CD4-positive, alpha-beta T cell treated with Interferon gamma for 1 hour (primary cell): ENCODE results near the gene RPL27A.

ENCODE experiments used
- DNase-seq: peaks from one replicate; pipeline ENCODE4 v3.0.0-alpha.2; 2020

The RPL27A gene

GRCh38 chr11:8702598-8702915 lies 20.0 kb downstream of the RPL27A start:
- no peak for DNase-seq

- DNase-seq, result no peak
Measured at GRCh38 chr11:8704136-8704535, 21.5 kb downstream of the RPL27A start.

DNA sequence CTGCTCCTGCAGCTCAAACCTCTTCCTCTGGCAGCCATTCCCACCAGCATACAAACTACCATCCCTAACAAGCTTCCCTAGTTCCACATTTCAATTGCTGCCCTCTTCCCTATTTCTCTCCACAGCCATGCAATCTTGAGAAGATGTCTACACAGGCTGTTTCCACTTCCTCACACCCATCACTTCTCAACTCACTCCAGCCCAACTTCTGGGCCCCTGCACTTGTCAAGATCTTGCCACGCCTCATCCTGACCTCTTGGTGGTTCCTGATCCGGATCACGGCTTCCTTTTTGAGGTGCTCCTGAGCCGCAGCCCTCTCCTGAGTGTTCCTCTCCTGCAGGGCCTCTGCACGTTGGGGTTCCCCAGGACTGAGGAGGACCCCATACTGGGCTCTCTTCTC lies 22.6 kb downstream of the RPL27A start:
- no peak for DNase-seq

- DNase-seq, result no peak
Measured at GRCh38 chr11:8706673-8707432, 24.3 kb downstream of the RPL27A start.

- no peak for DNase-seq
Measured at GRCh38 chr11:8707541-8708191, 25.1 kb downstream of the RPL27A start.

DNA sequence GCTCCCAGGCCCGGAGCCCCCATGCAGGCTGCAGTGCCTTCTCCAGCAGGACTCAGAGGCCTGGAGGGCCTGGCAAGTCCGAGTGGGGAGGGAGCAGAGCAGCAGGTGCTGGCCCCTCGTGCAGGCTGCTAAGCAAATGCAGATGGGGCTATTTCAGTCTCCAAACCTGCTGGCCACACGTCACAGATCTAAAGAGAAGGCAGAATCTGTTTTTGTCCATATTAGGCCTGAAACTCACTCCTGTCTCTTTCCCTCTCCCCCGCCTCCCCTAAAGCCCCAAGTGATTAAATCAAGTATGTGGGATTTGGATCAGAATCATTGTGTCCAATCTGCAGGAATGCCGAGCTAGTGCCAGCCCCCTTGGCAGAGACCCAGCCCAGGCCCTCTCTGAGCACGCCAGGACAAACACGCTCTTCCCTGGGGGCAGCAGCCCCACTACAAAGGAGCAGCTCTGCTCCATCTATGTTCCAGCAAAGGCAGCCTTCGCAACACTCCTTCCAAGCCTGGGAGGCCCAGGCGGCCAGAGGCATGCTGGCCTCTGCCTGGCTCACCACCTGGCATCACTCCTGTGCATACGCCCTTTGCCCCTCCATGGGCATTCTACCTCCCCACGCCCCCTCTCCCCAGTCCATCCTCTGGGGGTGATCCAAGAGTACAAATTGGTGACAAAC lies 26.5 kb downstream of the RPL27A start:
- DNase-seq, result no peak

DNA sequence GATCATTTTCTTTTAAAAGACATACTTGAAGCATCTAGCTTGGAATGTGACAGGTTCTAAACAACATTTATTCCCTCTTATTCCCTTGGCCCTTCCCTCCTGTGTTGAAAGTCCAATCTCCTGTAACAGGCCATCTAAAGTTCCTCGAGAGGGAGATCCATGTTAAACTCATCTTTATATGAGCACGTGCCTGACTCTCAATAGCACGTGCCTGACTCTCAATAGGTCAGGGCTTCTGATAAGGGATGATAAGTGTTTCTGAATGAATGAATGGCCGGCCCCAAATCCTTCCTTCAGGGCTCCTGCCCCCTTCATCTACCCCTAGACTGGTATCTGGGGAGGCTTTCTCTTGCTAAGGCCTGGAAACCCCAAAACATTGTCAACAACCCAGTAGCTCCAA lies 27.2 kb downstream of the RPL27A start:
- DNase-seq, result no peak

DNA sequence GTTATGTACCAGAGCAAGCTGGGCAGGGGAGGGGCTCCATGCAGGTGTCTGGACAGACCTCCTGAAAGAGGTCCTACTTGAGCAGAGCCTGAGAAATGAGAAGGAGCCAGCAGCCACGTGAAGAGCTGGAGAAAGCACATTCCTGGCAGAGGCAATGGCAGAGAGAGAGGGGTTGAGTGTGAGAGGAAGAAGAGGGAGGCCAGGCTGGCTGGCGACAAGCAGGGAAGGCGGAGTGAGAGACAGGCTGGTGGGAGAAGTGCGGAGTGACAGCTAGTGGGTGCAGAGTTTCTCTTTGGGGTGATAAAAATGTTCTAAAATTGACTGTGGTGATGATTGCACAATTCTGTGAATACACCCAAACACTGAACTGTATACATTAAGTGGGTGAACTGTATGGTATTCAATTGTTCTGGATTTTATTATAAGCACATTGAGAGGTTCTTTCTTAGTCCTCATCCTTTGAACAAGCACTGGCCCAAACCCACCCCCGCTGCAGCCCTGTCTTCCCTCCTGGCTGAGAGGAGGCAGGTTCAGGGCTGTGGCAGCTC lies 29.4 kb downstream of the RPL27A start:
- no peak for DNase-seq

DNA sequence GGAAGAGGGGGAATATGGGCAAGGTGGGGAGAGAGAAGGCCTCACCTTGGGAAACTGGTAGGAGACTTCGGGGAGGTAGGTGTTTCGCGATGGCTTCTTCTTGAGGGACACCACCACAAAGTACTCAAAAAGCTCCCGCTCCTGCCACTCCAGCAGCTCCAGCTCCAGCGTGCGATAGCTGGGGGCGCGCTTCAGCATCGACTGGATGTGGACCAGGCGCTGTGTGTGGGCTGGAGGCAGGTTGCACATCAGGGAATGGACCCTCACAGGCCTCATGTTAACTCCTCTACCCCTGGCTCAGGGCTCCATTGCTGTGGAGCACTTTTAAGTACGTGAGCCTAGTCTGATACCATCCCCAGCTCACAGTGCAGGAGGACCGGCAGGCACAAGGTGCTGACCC lies 29.9 kb downstream of the RPL27A start:
- no peak for DNase-seq

- DNase-seq, result no peak
Measured at GRCh38 chr11:8713760-8714454, 31.3 kb downstream of the RPL27A start.

GRCh38 chr11:8714622-8715225 lies 32.1 kb downstream of the RPL27A start:
- no peak for DNase-seq

DNA sequence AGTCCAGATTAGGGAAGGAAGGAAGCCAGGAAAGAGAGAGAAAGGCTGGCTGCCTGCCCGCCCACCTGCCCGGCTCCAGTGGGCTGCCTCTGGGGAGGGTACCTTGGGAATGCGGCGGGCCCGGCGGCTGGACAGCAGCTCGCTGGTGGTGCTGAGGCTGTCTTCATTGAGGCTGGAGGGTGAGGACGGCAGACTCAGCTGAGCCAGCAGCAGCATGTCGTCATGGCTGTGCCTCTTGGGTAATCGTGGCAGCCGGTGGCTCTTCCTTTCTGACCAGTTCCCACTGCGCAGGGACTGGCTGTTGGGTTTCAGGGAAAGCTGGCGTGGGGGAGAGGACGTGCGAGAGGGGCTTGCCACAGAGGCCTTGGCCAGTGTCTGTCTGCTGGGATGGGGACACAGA lies 32.9 kb downstream of the RPL27A start:
- peak; percentile 8 for DNase-seq

- no peak for DNase-seq
Measured at GRCh38 chr11:8717544-8717875, 34.9 kb downstream of the RPL27A start.

DNA sequence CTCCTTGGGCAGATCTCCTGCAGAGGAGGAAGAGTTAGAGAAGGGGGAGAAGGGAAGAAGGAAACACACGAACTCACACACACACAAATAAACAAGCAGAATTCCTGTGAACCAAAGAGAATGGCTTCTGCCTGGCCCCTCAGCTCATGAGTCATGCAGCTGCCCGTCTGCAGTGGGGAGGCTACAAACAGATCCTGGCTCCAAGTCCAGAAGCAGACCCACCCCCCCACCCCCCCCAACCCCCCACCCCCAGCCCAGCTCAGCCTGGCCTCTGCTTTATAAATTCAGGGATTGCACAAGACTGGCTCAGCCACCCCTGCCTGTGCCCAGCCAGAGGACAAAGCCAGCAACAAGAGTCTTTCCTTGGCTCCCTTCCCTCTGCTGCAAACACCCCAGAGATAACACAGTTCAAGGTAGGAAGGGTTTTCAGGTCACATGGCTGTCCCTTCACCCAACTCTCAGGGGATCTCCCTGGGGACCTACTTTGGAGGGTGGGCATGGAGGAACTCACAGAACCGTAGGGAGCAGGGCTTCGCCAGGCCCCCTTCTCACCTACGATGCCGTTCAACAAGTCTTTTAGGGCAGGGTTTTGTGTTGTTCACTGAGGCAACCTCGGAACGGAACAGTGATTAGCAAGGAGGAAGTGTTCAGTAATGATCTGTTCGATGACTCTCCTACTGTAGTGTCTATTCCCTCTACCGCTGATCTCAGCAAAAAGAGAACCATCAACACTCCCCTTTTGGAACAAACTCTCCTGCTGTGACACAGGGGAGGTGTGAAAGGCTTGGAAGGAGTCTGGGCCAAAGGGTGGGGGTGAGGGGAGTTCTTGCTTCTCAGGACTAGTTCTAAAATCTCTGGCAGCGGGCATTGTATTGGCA lies 35.5 kb downstream of the RPL27A start:
- DNase-seq, result no peak

GRCh38 chr11:8719211-8719649 lies 36.6 kb downstream of the RPL27A start:
- no peak for DNase-seq

- DNase-seq, result no peak
Measured at GRCh38 chr11:8719721-8720120, 37.1 kb downstream of the RPL27A start.

- DNase-seq, result no peak
Measured at GRCh38 chr11:8720352-8720751, 37.8 kb downstream of the RPL27A start.

DNA sequence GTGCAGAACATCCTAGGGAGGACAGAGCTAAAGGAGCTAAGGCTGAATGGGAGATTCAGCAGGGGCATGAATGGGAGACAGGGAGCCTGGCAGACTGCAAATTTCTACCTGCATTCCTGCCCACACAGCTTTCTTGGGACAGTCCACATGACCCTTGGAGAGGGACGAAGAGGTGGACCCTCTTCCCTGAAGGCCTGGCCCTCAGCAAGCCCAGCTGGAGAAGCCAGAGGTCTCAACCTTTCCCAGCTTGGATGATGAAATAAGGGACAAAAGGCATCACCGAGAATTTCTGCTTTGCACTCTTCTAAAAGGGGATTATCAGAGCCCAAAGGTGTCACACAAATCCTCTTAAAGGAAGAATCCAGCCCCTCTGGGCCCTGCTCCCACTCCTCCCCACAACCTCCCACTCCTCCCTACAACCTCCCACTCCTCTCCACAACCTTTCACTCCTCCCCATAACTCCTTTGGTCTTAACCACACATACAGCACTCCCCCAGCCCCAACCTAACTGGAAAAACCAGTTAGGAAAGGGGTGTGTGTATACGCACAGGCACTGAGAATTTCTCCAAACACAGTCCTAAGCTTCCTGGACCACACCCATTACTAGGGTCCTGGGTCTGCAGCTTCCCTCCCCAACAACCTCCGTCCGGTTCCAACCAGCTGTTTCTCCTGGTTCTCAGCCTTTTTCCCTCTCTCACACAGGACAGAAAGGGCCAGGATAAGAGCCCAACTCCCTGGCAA lies 38.4 kb downstream of the RPL27A start:
- no peak for DNase-seq

DNA sequence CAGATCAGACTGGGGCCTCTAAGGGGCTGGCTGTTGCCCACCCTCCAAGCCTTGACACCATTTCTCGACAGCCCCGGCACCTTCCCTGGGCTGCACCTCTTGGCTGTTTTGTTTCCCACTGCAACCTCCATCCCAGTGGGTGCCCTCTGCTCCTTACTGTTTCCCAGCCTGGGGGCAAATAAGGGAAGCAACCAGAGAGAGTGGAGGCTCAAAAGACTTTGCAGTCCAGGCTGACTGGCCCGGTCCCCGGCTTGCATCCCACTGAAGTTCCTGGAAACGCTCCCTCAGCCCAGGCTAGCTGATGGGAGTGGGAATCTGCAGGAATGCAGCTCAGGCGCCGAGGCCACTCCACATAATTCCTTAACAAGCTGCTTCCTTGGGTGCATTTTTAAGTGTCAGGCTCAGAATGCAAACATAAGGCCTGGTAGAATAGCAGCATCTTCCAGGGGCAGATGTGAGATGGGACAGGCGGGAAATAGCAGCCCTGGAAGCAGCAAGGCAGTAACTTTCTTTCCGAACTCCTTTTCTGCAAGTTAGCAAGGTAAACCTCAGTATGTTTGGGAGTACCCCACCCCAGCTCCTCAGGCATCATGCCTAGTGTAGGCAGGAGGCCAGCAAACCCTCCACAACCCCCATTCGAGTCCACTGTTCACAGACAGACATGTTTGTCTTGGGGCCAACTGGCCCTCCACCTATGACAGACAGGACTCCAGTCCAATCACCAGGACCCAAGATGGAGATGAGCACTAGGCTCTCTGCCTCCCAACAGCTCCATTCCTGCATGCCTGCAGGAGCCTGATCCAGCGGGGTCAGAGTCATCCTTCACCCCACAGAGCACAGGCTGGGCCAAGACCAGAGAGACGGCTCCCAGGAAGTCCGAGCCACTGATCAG lies 39.3 kb downstream of the RPL27A start:
- DNase-seq, result no peak

GRCh38 chr11:8722809-8723208 lies 40.2 kb downstream of the RPL27A start:
- no peak for DNase-seq
